CD4-positive, alpha-beta T cell treated with Interleukin-17A for 4 hours (primary cell): ENCODE measurements around the gene TDO2.

Experiments
- DNase-seq: peaks from one replicate; pipeline ENCODE4 v3.0.0-alpha.2; 2020; ENCODE audit warnings: mixed read lengths

The TDO2 gene

GRCh38 chr4:155954939-155955338 lies 51.4 kb downstream of the TDO2 start:
- no peak for DNase-seq

DNA sequence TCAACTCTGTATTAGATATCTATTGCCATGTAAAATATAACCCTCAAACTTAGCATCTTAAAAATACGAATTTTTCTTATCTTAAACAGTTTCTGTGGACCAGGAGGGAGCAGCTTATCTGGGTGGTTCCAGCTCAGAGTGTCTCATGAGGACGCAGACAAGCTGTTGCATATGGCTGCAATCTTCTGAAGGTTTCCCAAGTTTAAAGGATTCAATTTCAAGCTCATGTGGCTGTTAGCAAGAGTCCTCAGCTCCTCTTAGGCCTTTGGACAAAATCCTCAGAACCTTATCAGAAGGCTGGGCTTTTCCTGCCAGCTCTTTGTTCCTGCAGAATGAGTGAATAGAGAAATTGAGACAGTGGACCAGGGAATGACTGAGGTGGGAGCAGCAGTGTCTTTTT lies 53.0 kb downstream of the TDO2 start:
- no peak for DNase-seq

- no peak for DNase-seq
Observed at GRCh38 chr4:155959417-155959816, 55.9 kb downstream of the TDO2 start.

DNA sequence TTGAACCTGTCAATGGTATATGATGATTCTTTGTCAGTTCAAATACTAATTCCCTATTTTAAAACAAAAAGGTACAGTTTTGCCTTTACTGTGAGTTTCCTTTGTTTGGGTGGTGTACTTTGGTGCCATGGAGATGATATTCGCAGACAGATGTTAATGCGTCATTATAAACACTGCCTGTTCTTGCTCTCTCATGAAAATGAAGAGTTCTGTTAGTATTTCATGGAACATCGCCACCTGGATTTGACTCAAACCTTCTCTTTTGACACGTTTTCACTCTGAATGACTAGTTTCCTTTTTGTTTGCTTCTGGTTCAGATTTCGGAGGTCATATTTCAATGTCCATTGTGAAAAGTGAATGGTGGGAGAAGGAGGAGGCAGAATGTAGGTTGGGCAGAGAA lies 57.0 kb downstream of the TDO2 start:
- no peak for DNase-seq

DNA sequence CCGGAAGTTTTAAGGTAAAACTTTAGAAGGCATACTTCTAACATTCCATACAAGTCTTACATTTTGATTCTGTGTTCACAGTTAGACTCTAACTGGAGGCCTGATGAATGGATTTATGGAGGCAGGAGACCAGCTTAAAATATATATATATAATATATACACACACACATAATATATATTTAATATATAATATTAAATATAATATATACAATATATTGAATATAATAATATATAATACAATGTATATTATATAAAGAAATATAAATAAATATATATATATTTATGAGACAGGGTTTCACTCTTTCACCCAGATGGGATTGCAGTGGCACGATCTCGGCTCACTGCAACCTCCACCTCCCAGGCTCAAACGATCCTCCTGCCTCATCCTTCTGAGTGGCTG lies 58.1 kb downstream of the TDO2 start:
- DNase-seq: no peak

GRCh38 chr4:155962767-155963166 lies 59.3 kb downstream of the TDO2 start:
- DNase-seq: no peak

DNA sequence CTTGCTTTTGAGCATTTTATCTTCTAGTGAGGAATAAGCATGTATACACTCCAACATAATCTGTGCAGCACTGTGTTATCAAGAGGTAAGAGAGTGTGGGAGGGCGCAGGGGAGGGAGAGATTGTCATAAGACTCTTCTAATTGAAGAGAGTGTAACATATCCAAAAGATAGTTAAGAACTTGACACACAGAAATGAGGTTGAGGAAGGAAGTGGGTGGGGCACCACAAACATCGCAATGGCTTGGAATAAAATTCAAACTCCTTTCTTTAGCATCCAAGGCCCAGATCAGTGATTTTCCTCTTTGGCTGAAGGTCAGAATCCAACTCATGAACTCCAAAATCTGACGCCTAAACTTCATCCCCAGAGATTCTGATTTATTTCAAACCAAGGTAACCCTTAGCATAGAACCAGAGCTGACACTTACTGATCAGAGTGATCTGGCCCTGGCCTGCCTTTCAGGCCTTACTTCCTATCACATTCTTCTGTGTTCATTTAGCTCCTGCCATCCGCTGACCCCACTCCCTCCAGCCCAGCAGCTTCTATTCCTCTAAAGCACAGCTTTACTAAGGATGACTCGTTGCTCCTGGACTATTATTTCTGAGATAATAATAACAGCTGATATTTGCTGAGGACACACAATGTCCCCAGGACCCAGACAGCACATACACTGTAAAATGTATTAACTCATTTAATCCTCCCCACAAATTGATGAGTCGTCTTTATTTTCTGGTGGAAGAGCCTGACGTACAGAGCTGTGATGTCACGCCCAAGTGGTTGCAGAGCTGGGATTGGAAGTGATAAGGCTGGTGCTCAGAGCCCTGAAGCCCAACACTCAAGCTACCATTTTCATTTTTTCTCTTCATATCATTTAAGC lies 60.8 kb downstream of the TDO2 start:
- no peak for DNase-seq

DNA sequence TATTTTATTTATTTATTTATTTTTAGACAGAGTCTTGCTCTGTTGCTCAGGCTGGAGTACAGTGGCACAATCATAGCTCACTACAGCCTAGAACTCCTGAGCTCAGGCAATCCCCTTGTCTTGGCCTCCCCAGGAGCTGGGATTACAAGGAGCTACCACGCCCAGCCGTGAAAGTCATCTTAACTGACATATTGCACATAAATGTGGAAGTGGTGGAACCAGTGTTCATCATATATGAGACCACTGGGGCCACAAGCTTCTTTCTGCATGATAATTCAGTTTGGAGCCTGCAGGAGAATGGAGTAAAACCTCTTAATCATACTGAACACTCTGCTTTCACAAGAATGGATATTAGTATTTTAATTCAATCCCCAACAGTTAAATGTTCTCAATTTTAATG lies 62.7 kb downstream of the TDO2 start:
- DNase-seq: no peak

DNA sequence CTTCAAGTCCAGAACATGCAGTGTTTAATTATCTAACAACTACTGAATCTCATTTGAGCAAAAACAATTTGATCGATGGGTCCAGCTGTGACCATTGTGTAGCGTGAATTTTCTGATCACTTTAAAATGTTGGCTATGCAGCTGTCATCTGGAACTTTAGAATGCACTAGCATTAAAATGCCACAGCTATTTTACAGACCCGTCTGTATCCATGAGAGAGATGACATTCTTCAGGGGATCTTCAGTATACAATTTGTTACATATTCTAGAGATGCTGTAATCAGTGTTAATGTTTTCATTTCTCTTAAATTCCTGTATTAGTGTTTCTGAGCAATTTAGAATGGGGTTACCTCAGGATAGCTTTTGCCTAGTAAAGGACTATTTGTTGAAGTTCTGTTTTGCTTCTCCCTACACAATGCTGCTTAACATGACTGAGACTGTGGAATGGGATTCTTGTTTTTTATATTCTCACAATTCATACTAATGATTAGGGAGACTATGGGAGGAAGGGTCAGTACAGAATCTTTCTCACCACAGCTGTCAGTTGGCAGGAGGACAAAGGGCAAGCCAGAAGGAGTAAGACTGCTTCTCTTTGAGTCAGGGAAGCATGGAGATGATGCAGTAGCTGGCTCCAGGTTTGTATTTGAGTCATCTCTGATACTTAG lies 63.4 kb downstream of the TDO2 start:
- DNase-seq: no peak
